Liver (tissue), 9 donors: ENCODE measurements around the gene PTH1R. TPM values are rescaled to one million over a fixed set of nuclear protein-coding genes. Genes with fewer than 3 reads are reported as not detected.

Experiments
- DNase-seq: peaks from one replicate; pipeline ENCODE4 v3.0.0-alpha.2; 2017; ENCODE audit warnings: low spot score
- H3K27ac ChIP-seq, 2 donors: one replicate each; pipeline ENCODE4 v1.7.0; 2013; ENCODE audit warnings: inconsistent platforms in 2 of 2, low read length in 2 of 2, control low read depth in 1 of 2, low read depth in 1 of 2, mild to moderate bottlenecking in 1 of 2
- H3K27me3 ChIP-seq, 4 donors: one replicate each; pipeline versions ENCODE4 v1.6.1 to v1.7.0; 2013; ENCODE audit warnings: low read length in 3 of 4, inconsistent platforms in 1 of 4, mild to moderate bottlenecking in 1 of 4, moderate library complexity in 1 of 4; ENCODE audit not compliant: control insufficient read depth in 4 of 4, insufficient read depth in 4 of 4
- H3K36me3 ChIP-seq, 4 donors: one replicate each; pipeline versions ENCODE4 v1.6.1 to v1.7.0; 2013; ENCODE audit warnings: low read length in 3 of 4, mild to moderate bottlenecking in 3 of 4, low read depth in 1 of 4, moderate library complexity in 1 of 4; ENCODE audit not compliant: control insufficient read depth in 4 of 4, insufficient read depth in 3 of 4
- H3K4me1 ChIP-seq, 4 donors: one replicate each; pipeline versions ENCODE4 v1.6.1 to v1.7.0; 2013; ENCODE audit warnings: low read length in 3 of 4, mild to moderate bottlenecking in 3 of 4, moderate library complexity in 1 of 4; ENCODE audit not compliant: control insufficient read depth in 4 of 4, insufficient read depth in 4 of 4
- H3K4me3 ChIP-seq, 3 donors: one replicate each; pipeline versions ENCODE4 v1.6.1 to v1.7.0; 2013; ENCODE audit warnings: low read length in 3 of 3, control low read depth in 1 of 3, low read depth in 1 of 3, mild to moderate bottlenecking in 1 of 3
- H3K9ac ChIP-seq, 2 donors: one replicate each; pipeline ENCODE4 v1.7.0; 2013; ENCODE audit warnings: low read length in 2 of 2, mild to moderate bottlenecking in 2 of 2, moderate library complexity in 2 of 2, control low read depth in 1 of 2, low read depth in 1 of 2
- H3K9me3 ChIP-seq, 4 donors: one replicate each; pipeline versions ENCODE4 v1.6.1 to v1.7.0; 2013; ENCODE audit warnings: low read length in 3 of 4; ENCODE audit not compliant: control insufficient read depth in 4 of 4
- ATF3 ChIP-seq: IDR thresholded peaks from 2 replicates; pipeline ENCODE4 v1.6.1; 2016; ENCODE audit warnings: antibody characterized with exemption
- EGR1 ChIP-seq, 2 donors: IDR thresholded peaks; 2 replicates each; pipeline ENCODE4 v1.6.1; 2016 to 2018; ENCODE audit warnings: antibody characterized with exemption in 2 of 2, low read depth in 2 of 2
- FOXA1 ChIP-seq: IDR thresholded peaks from 2 replicates; pipeline ENCODE4 v1.6.1; 2016; ENCODE audit warnings: antibody characterized with exemption
- FOXA2 ChIP-seq: IDR thresholded peaks from 2 replicates; pipeline ENCODE4 v1.6.1; 2016; ENCODE audit warnings: antibody characterized with exemption
- GABPA ChIP-seq, 2 donors: IDR thresholded peaks in 1 of 2; conservative IDR thresholded peaks in 1 of 2; 2 replicates each; pipeline ENCODE4 v1.6.1; 2016; ENCODE audit warnings: antibody characterized with exemption in 2 of 2, mild to moderate bottlenecking in 1 of 2, moderate library complexity in 1 of 2
- HNF4A ChIP-seq, 2 donors: conservative IDR thresholded peaks; 2 replicates each; pipeline ENCODE4 v1.6.1; 2016; ENCODE audit warnings: antibody characterized with exemption in 2 of 2, mild to moderate bottlenecking in 2 of 2
- HNF4G ChIP-seq: IDR thresholded peaks from 2 replicates; pipeline ENCODE4 v1.6.1; 2016; ENCODE audit warnings: antibody characterized with exemption
- JUND ChIP-seq, 2 donors: IDR thresholded peaks; 2 replicates each; pipeline ENCODE4 v1.6.1; 2016; ENCODE audit warnings: antibody characterized with exemption in 2 of 2
- MAX ChIP-seq: IDR thresholded peaks from 2 replicates; pipeline ENCODE4 v1.6.1; 2016; ENCODE audit warnings: antibody characterized with exemption
- NR2F2 ChIP-seq: IDR thresholded peaks from 2 replicates; pipeline ENCODE4 v1.6.1; 2016; ENCODE audit warnings: antibody characterized with exemption
- RAD21 ChIP-seq, 2 donors: IDR thresholded peaks; 2 replicates each; pipeline ENCODE4 v1.6.1; 2016; ENCODE audit warnings: antibody characterized with exemption in 2 of 2, mild to moderate bottlenecking in 2 of 2
- REST ChIP-seq: IDR thresholded peaks from 2 replicates; pipeline ENCODE4 v1.6.1; 2016; ENCODE audit warnings: antibody characterized with exemption, mild to moderate bottlenecking
- RXRA ChIP-seq, 2 donors: IDR thresholded peaks; 2 replicates each; pipeline ENCODE4 v1.6.1; 2017 to 2018; ENCODE audit warnings: antibody characterized with exemption in 2 of 2, mild to moderate bottlenecking in 1 of 2
- SP1 ChIP-seq: IDR thresholded peaks from 2 replicates; pipeline ENCODE4 v1.6.1; 2018; ENCODE audit warnings: antibody characterized with exemption, mild to moderate bottlenecking
- TAF1 ChIP-seq: conservative IDR thresholded peaks from 2 replicates; pipeline ENCODE4 v1.6.1; 2016; ENCODE audit warnings: antibody characterized with exemption, mild to moderate bottlenecking
- YY1 ChIP-seq: IDR thresholded peaks from 2 replicates; pipeline ENCODE4 v1.6.1; 2016; ENCODE audit warnings: antibody characterized with exemption, mild to moderate bottlenecking
- ZBTB33 ChIP-seq: IDR thresholded peaks from 2 replicates; pipeline ENCODE4 v1.6.1; 2016; ENCODE audit warnings: antibody characterized with exemption
- WGBS: extraction: QIAGEN DNeasy Blood & Tissue Kit; methylation state at CpG from one replicate; pipeline ENCODE4 v1.1.7; 2013; 5-methylcytosine and 5-hydroxymethylcytosine counted together
- polyA plus RNA-seq, 2 donors: library from polyadenylated mRNA; stranded (reverse) in 1 of 2; unstranded in 1 of 2; fragments of 200-250 nt in 1 of 2; fragments of >200 nt in 1 of 2; fragmentation: Nextera tagmentation in 1 of 2; extraction: Ambion mirVana in 1 of 2; gene quantifications; one replicate each; pipeline versions ENCODE4 v1.2.1 to v1.2.3, GENCODE V29; 2013 to 2015
- total RNA-seq, 2 donors: library from RNA; depleted of rRNA; stranded (reverse); fragments of >200 nt; gene quantifications; one replicate each; pipeline ENCODE4 v1.2.3, GENCODE V29; 2014
- donor health status: healthy.
- donor health status: healthy.
- donor health status: healthy.
- donor health status: healthy.
- donor health status: healthy.

Gene PTH1R
- total and polyA plus RNA-seq, 4 donors, result 7.2 to 28.4 (median 23.6) TPM

GRCh38 chr3:46947981-46948791, 70.7 kb downstream of the PTH1R start:
- H3K36me3 ChIP-seq, result no peaks in the 10 kb centered on the region
- TF ChIP-seq YY1, result no peak
- peak; percentile 53 to 74 for TF ChIP-seq HNF4A (conservative IDR thresholded peaks at IDR 0.05)
- TF ChIP-seq RAD21 (IDR thresholded peaks at IDR 0.05), result peak in 1 of 2 donors; percentile 26
- no peak for TF ChIP-seq NR2F2
- TF ChIP-seq ATF3, result peak; percentile 33
- peak; percentile 44 for TF ChIP-seq REST
- TF ChIP-seq TAF1, result no peak
- peak; percentile 80 to 93 for TF ChIP-seq RXRA (IDR thresholded peaks at IDR 0.05)
- peak; percentile 70 for TF ChIP-seq MAX
- TF ChIP-seq FOXA2, result peak; percentile 40
- TF ChIP-seq JUND (IDR thresholded peaks at IDR 0.05), result peak; percentile 39 to 66
- peak; percentile 53 for TF ChIP-seq ZBTB33
- no peaks in the 10 kb centered on the region for H3K27me3 ChIP-seq
- H3K4me1 ChIP-seq, result peaks cover 44 to 83% (median 55%) of the 10 kb centered on the region in 4 donors
- DNase-seq, result no peak
- 48% methylated on average over 19 of the region's 19 CpGs for WGBS
- peak overlapping the region; percentile 47 to 70 for H3K27ac ChIP-seq
- H3K4me3 ChIP-seq, result no peak overlapping the region
- H3K9me3 ChIP-seq, result no peaks in the 10 kb centered on the region
- H3K9ac ChIP-seq, result no peak overlapping the region

GRCh38 chr3:46948830-46949671, 71.5 kb downstream of the PTH1R start:
- no peaks in the 10 kb centered on the region for H3K9me3 ChIP-seq
- no peak for TF ChIP-seq ATF3
- no peak for TF ChIP-seq SP1
- TF ChIP-seq RAD21 (IDR thresholded peaks at IDR 0.05), result peak in 1 of 2 donors; percentile 12
- peak; percentile 75 to 81 for TF ChIP-seq RXRA (IDR thresholded peaks at IDR 0.05)
- no peak for TF ChIP-seq JUND (IDR thresholded peaks at IDR 0.05)
- peak; percentile 13 for TF ChIP-seq YY1
- peak; percentile 16 for TF ChIP-seq HNF4G
- TF ChIP-seq EGR1 (IDR thresholded peaks at IDR 0.05; ENCODE audit: low read depth in 2 of 2), result no peak
- no peak for TF ChIP-seq FOXA1
- TF ChIP-seq HNF4A (conservative IDR thresholded peaks at IDR 0.05), result peak; percentile 28 to 65
- TF ChIP-seq ZBTB33, result no peak
- no peak for TF ChIP-seq GABPA (IDR thresholded peaks at IDR 0.05 in 1 of 2, conservative IDR thresholded peaks at IDR 0.05 in 1 of 2)
- TF ChIP-seq TAF1, result no peak
- peak; percentile 97 for TF ChIP-seq NR2F2
- TF ChIP-seq FOXA2, result no peak
- TF ChIP-seq MAX, result peak; percentile 27
- peaks cover 38 to 83% (median 50%) of the 10 kb centered on the region in 4 donors for H3K4me1 ChIP-seq
- H3K9ac ChIP-seq, result no peak overlapping the region
- 27% methylated on average over 6 of the region's 6 CpGs for WGBS
- no peak for DNase-seq
- no peak overlapping the region for H3K4me3 ChIP-seq
- peak overlapping the region; percentile 47 to 70 for H3K27ac ChIP-seq
- H3K27me3 ChIP-seq, result no peaks in the 10 kb centered on the region
- H3K36me3 ChIP-seq, result no peaks in the 10 kb centered on the region
